K562 (cell line): Measurements from ENCODE around the gene CERCAM. TPM values are rescaled to one million over a fixed set of nuclear protein-coding genes. Genes with fewer than 3 reads are reported as not detected.

Experiments used
- ATAC-seq: fragments of 200-7000 bp; cut with Tn5 transposase; 3 replicates; pipeline ENCODE4 v1.9.1; 2020; ENCODE audit warnings: moderate library complexity
- BruUV-seq: library from RNA; stranded (reverse); fragments of 400-500 nt; replicated peaks from 2 replicates; lab custom pipeline; 2021; lab: Mats Ljungman, UMichigan
- CTCF ChIA-PET: fragments of 300-600 bp; formaldehyde crosslinking; extraction: SDS; loops from one replicate; lab custom pipeline; 2021; ENCODE audit warnings: low intra/inter-chr PET ratio; lab: Yijun Ruan, JAX
- POLR2A ChIA-PET: fragments of 300-600, 350-650 bp; sonication (Branson Sonifier 250); formaldehyde crosslinking; extraction: SDS; loops from one replicate; lab custom pipeline; 2021; ENCODE audit warnings: antibody characterized with exemption, inconsistent platforms; lab: Yijun Ruan, JAX
- DNase-seq, 4 experiments: peaks; one replicate each; pipeline versions ENCODE4 v3.0.0 to v3.0.0-alpha.2; 2011 to 2018; ENCODE audit warnings: low spot score in 3 of 4, mixed read lengths in 3 of 4; ENCODE audit errors: extremely low read depth in 1 of 4
- FAIRE-seq: peaks from 2 replicates; lab custom pipeline; 2011; peaks lifted over from hg19 to GRCh38; lab: Jason Lieb, UNC
- H2AFZ ChIP-seq: 2 replicates; pipeline ENCODE4 v1.6.0; 2011; ENCODE audit warnings: low read depth, low read length, control low read depth, inconsistent platforms
- H3K27ac ChIP-seq: fragments of 200-600 bp; 3 replicates; pipeline ENCODE4 v1.8.0; 2011; ENCODE audit warnings: low read depth, mild to moderate bottlenecking, control low read depth, inconsistent platforms, low read length, moderate library complexity, mixed read lengths; ENCODE audit errors: extremely low read depth
- H3K27me3 ChIP-seq, 2 experiments: fragments of 300-600 bp in 1 of 2; 2 replicates in 1 of 2; 3 replicates in 1 of 2; pipeline versions ENCODE4 v1.6.0 to v1.8.0; 2011; ENCODE audit warnings: inconsistent platforms in 2 of 2, low read length in 2 of 2, mild to moderate bottlenecking in 1 of 2, mixed read lengths in 1 of 2, moderate library complexity in 1 of 2; ENCODE audit not compliant: control insufficient read depth in 2 of 2, insufficient read depth in 2 of 2
- H3K36me3 ChIP-seq: fragments of 300-600 bp; 3 replicates; pipeline ENCODE4 v1.8.0; 2011; ENCODE audit warnings: mild to moderate bottlenecking, low read length, inconsistent platforms; ENCODE audit not compliant: control insufficient read depth, insufficient read depth
- H3K4me1 ChIP-seq, 2 experiments: fragments of 200-600 bp in 1 of 2; replicated peaks in 1 of 2; 2 replicates in 1 of 2; 3 replicates in 1 of 2; pipeline versions ENCODE4 v1.5.1 to v1.8.0; 2011; ENCODE audit warnings: inconsistent platforms in 2 of 2, low read length in 2 of 2, mild to moderate bottlenecking in 1 of 2, mixed read lengths in 1 of 2, moderate library complexity in 1 of 2; ENCODE audit not compliant: control insufficient read depth in 2 of 2, insufficient read depth in 2 of 2
- H3K4me2 ChIP-seq: 2 replicates; pipeline ENCODE4 v1.6.1; 2011; ENCODE audit warnings: low read length, control low read depth, inconsistent platforms, mixed read lengths; ENCODE audit not compliant: insufficient read depth
- H3K4me3 ChIP-seq: fragments of 200-600 bp; sonication (generic), shearing (Covaris generic); 2 replicates; pipeline ENCODE4 v1.5.1; 2016; ENCODE audit warnings: control low read depth, inconsistent platforms
- H3K79me2 ChIP-seq: fragments of 200-600 bp; 3 replicates; pipeline ENCODE4 v1.8.0; 2011; ENCODE audit warnings: low read length, inconsistent platforms; ENCODE audit not compliant: control insufficient read depth, insufficient read depth
- H3K9ac ChIP-seq, 2 experiments: 2 replicates each; pipeline versions ENCODE4 v1.6.0 to v1.6.1; 2011; ENCODE audit warnings: low read depth in 2 of 2, low read length in 2 of 2, control low read depth in 1 of 2, inconsistent platforms in 1 of 2, mild to moderate bottlenecking in 1 of 2, mixed read lengths in 1 of 2; ENCODE audit not compliant: insufficient read depth in 1 of 2
- H3K9me1 ChIP-seq: one replicate; pipeline ENCODE4 v1.6.0; 2011; ENCODE audit warnings: inconsistent platforms, mild to moderate bottlenecking, low read length, moderate library complexity; ENCODE audit not compliant: control insufficient read depth, insufficient read depth
- H3K9me3 ChIP-seq: replicated peaks from 2 replicates; pipeline ENCODE4 v1.5.1; 2011; ENCODE audit warnings: low read depth, low read length, inconsistent platforms; ENCODE audit not compliant: control insufficient read depth, insufficient read depth
- H4K20me1 ChIP-seq: replicated peaks from 2 replicates; pipeline ENCODE4 v1.6.1; 2011; ENCODE audit warnings: low read length, inconsistent platforms, mixed read lengths; ENCODE audit not compliant: control insufficient read depth, insufficient read depth
- BRD4 ChIP-seq: fragments of 200-600 bp; sonication (generic); IDR thresholded peaks from 2 replicates; pipeline ENCODE4 v1.6.1; 2017; ENCODE audit warnings: inconsistent platforms
- BRD9 ChIP-seq: fragments of 450-650 bp; IDR thresholded peaks from 2 replicates; pipeline ENCODE4 v1.6.1; 2018; ENCODE audit warnings: low read depth; ENCODE audit not compliant: partially characterized antibody
- E2F6 ChIP-seq, 2 experiments: IDR thresholded peaks; 2 replicates each; pipeline ENCODE4 v1.6.1; 2011; ENCODE audit warnings: borderline replicate concordance in 1 of 2, control low read depth in 1 of 2, low read depth in 1 of 2, low read length in 1 of 2, mild to moderate bottlenecking in 1 of 2, mixed read lengths in 1 of 2, moderate library complexity in 1 of 2; ENCODE audit not compliant: insufficient read depth in 1 of 2, insufficient read length in 1 of 2, poor library complexity in 1 of 2, severe bottlenecking in 1 of 2; ENCODE audit errors: extremely low read depth in 1 of 2
- E2F8 ChIP-seq: fragments of 450-650 bp; IDR thresholded peaks from 2 replicates; pipeline ENCODE4 v1.7.1; 2018; ENCODE audit warnings: mild to moderate bottlenecking, low read depth; ENCODE audit not compliant: partially characterized antibody
- FOXA1 ChIP-seq: fragments of 450-650 bp; IDR thresholded peaks from 2 replicates; pipeline ENCODE4 v1.6.1; 2016; ENCODE audit warnings: mild to moderate bottlenecking, borderline replicate concordance
- HNRNPLL ChIP-seq: fragments of 200-400 bp; formaldehyde crosslinking; IDR thresholded peaks from 2 replicates; pipeline ENCODE4 v1.6.1; 2017; ENCODE audit warnings: low read length, low read depth, mild to moderate bottlenecking; ENCODE audit not compliant: poor library complexity, severe bottlenecking
- KDM5B ChIP-seq: fragments of 200-600 bp; sonication (generic); IDR thresholded peaks from 2 replicates; pipeline ENCODE4 v1.6.1; 2012; ENCODE audit warnings: low read depth, mild to moderate bottlenecking, moderate library complexity, low read length, control low read depth, inconsistent platforms; ENCODE audit not compliant: insufficient replicate concordance
- KLF16 ChIP-seq: IDR thresholded peaks from 2 replicates; pipeline ENCODE4 v1.6.1; 2016; ENCODE audit warnings: antibody characterized with exemption
- NFYB ChIP-seq: IDR thresholded peaks from 2 replicates; pipeline ENCODE4 v1.6.1; 2011; ENCODE audit warnings: mild to moderate bottlenecking, moderate library complexity; ENCODE audit not compliant: insufficient read length; ENCODE audit errors: extremely low read depth
- SOX6 ChIP-seq: fragments of 450-650 bp; IDR thresholded peaks from 2 replicates; pipeline ENCODE4 v1.6.1; 2014; ENCODE audit warnings: mild to moderate bottlenecking
- SREBF1 ChIP-seq: fragments of 150-350 bp; IDR thresholded peaks from 2 replicates; pipeline ENCODE4 v1.6.1; 2014; ENCODE audit warnings: antibody characterized with exemption, low read depth, low read length, borderline replicate concordance
- STAT5A ChIP-seq: IDR thresholded peaks from 2 replicates; pipeline ENCODE4 v1.6.1; 2012; ENCODE audit warnings: low read length, inconsistent platforms, borderline replicate concordance
- TCF7 ChIP-seq: sonication (generic); IDR thresholded peaks from 2 replicates; pipeline ENCODE4 v1.6.1; 2016; ENCODE audit warnings: antibody characterized with exemption, borderline replicate concordance
- VEZF1 ChIP-seq: fragments of 200-800 bp; sonication (Bioruptor generic); IDR thresholded peaks from 2 replicates; pipeline ENCODE4 v1.6.1; 2017; ENCODE audit warnings: missing genetic modification characterization, missing compliant biosample characterization
- ZFP36 ChIP-seq: fragments of 150-350 bp; IDR thresholded peaks from 2 replicates; pipeline ENCODE4 v1.6.1; 2018; ENCODE audit warnings: low read length, low read depth; ENCODE audit not compliant: partially characterized antibody
- ZNF12 ChIP-seq: sonication (generic); formaldehyde crosslinking; IDR thresholded peaks from 2 replicates; pipeline ENCODE4 v1.4.0; 2020; ENCODE audit warnings: mild to moderate bottlenecking, missing genetic modification reagents
- ZNF699 ChIP-seq: fragments of 250-450 bp; sonication (Bioruptor Pico); IDR thresholded peaks from 2 replicates; pipeline ENCODE4 v1.8.0; 2021; ENCODE audit warnings: mild to moderate bottlenecking, moderate library complexity; ENCODE audit not compliant: insufficient replicate concordance
- ZSCAN29 ChIP-seq: fragments of 450-650 bp; IDR thresholded peaks from 2 replicates; pipeline ENCODE4 v1.6.1; 2017
- WGBS: fragments of 100-300 bp; shearing (Covaris generic); methylation state at CpG from one replicate; pipeline ENCODE4 v1.1.6; 2016; ENCODE audit warnings: low coverage, mixed read lengths; ENCODE audit not compliant: insufficient coverage; ENCODE audit errors: missing lambda C conversion rate; 5-methylcytosine and 5-hydroxymethylcytosine counted together
- in situ Hi-C: fragments of 300-500 bp; cut with MboI; formaldehyde crosslinking; loops from 4 replicates; pipeline ENCODE4 v1.15.0; 2018; ENCODE audit warnings: inconsistent platforms, mixed read lengths
- intact Hi-C: fragments of 100-400 bp; cut with micrococcal nuclease; formaldehyde crosslinking; loops from 2 replicates; pipeline ENCODE4 v1.14.2; 2022
- polyA plus RNA-seq, 8 experiments: library from polyadenylated mRNA; depleted of rRNA in 4 of 8; stranded (reverse) in 5 of 8; unstranded in 3 of 8; fragments of >200 nt; fragmentation: Nextera tagmentation in 2 of 8; fragmentation: Illumina TruSeq in 1 of 8; extraction: Ambion mirVana in 2 of 8; extraction: Trizol in 1 of 8; gene quantifications; 2 replicates each; pipeline versions ENCODE4 v1.2.1 to v1.2.3, GENCODE V29; 2011 to 2014; ENCODE audit warnings: inconsistent platforms in 1 of 8, missing spikeins in 1 of 8
- total RNA-seq, 7 experiments: library from RNA; depleted of rRNA in 6 of 7; stranded (reverse); fragments of >200 nt in 6 of 7; fragmentation: Illumina TruSeq in 2 of 7; extraction: Trizol in 2 of 7; gene quantifications; 2 replicates each; pipeline versions ENCODE4 v1.2.1 to v1.2.3, GENCODE V29; 2011 to 2021; ENCODE audit warnings: low replicate concordance in 1 of 7

CERCAM gene
- total and polyA plus RNA-seq, 9 of the 15 experiments (the other 6 are each of a cell fraction or from before 2014, with no cell fraction given), result 0.75 to 24.0 (median 18.0) TPM

GRCh38 chr9:128457207-128457606 lies 36.5 kb downstream of the CERCAM start:
- Histone ChIP-seq H3K4me3 (peak overlapping the region; percentile 79), H3K9ac (peak overlapping the region in 1 of 2 experiments; percentile 93; a peak in 2 of 4 replicates), H3K9me1 (peaks cover 7% of the 10 kb centered on the region), H4K20me1 (no peaks in the 10 kb centered on the region; the same call in 1 of the 2 replicates), H3K9me3 (no peaks in the 10 kb centered on the region), H3K36me3 (peaks cover 39% of the 10 kb centered on the region), H3K4me1 (peaks cover 6 to 26% of the 10 kb centered on the region in 2 experiments; a peak in 3 of 5 replicates), H3K4me2 (peak overlapping the region; percentile 97), H3K27me3 (no peaks in the 10 kb centered on the region), H3K27ac (no peak overlapping the region), H2AFZ (no peak overlapping the region), H3K79me2 (peaks cover 34% of the 10 kb centered on the region)
- in situ Hi-C loops, result no loop called here
- CTCF ChIA-PET, result no interaction called here
- TSS peak; percentile 36 for BruUV-seq
- WGBS, result 39% methylated on average over 14 of the region's 14 CpGs
- FAIRE-seq (no peak), DNase-seq (no peak), ATAC-seq (no peak)
- intact Hi-C loops, result loop anchor here (5.0 kb wide), 1 partner anchor 35 kb away; no protein-coding TSS in a partner anchor
- POLR2A ChIA-PET, result interaction anchor here (0.6 to 0.7 kb wide), 2 partner anchors 12 to 758 kb away, joined by 3 read pairs; no protein-coding TSS in a partner anchor
- TF ChIP-seq ZSCAN29, result no peak
- TF ChIP-seq FOXA1, result no peak
- TF ChIP-seq SOX6, result no peak
- TF ChIP-seq ZFP36, result no peak
- TF ChIP-seq STAT5A, result no peak
- no peak for TF ChIP-seq BRD9
- no peak for TF ChIP-seq VEZF1 (CRISPR knock-in tag)
- no peak for TF ChIP-seq KDM5B
- TF ChIP-seq BRD4, result no peak
- no peak for TF ChIP-seq E2F8
- no peak for TF ChIP-seq HNRNPLL
- TF ChIP-seq SREBF1, result no peak
- no peak for TF ChIP-seq E2F6 (IDR thresholded peaks at IDR 0.05; ENCODE audit: borderline replicate concordance in 1 of 2, extremely low read depth in 1 of 2, insufficient read depth in 1 of 2, insufficient read length in 1 of 2, low read depth in 1 of 2, low read length in 1 of 2, poor library complexity in 1 of 2, severe bottlenecking in 1 of 2)
- TF ChIP-seq KLF16, result no peak
- no peak for TF ChIP-seq TCF7
- TF ChIP-seq ZNF699 (CRISPR knock-in tag), result no peak
- TF ChIP-seq NFYB, result no peak
- no peak for TF ChIP-seq ZNF12
